ENCODE measurements around the gene ZNF747. TPM values are rescaled to one million over a fixed set of nuclear protein-coding genes. Genes with fewer than 3 reads are reported as not detected.

The ZNF747 gene
- total RNA-seq = 10 to 100 TPM; 10.4 to 11.8 TPM

DNA sequence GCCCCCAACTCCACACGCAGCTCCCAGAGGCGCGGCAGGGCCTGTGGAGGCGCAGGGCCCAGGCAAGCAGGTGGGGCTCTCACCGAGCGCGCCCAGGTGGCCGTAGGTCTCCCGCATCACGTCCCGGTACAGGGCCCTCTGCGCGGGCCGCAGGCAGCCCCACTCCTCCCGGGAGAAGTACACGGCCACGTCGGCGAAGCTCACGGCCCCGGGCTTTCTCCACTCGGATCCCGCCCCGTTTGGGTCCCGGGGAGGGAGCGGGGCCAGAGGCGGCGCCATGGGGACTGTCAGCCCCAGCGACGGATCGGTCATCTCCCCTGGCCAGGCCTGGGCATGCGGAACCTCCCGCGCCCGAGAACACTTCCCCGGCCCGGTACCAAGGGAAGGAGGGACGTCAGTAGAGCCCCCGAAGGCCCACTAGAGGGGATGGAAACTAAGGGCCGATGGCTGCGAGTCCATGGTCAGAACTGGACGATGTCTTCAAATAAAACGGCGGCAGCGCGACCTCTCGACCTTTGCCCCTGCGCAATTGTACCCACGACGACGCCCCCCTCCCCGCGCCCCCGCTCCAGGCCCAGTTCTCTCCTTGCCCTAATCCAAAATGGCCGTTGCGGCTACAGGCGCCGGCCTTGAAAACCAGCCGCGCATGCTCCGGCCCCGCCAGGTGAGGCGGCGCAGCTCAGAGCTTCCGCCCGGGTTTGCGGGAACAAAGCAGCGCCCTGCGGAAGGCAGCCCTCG, at the start of gene ZNF747:
Gene ZNF747 (minus strand): TSS at position 491 of the 738 bp plus-strand sequence. CDS start 179 bp downstream, at position 312.
- H3K27ac Mint-ChIP-seq = peak within 1 kb of the TSS; percentile 96
- H3K27me3 Mint-ChIP-seq = no peaks in the 10 kb centered on the region
- ChIA-PET CTCF (interaction anchor here (0.6 to 4.2 kb wide), 20 partner anchors 10 to 391 kb away, joined by 3 to 20 read pairs (median 6); partner anchors contain the start of genes ZNF688, ZNF764 and ZNF768), POLR2A (interaction anchor here (0.6 to 1.3 kb wide), 4 partner anchors 22 to 116 kb away, joined by 3 to 7 read pairs (median 4); partner anchors contain the start of genes DCTPP1 and ZNF688)
- peak within 1 kb of the TSS; percentile 85 for H3K4me3 Mint-ChIP-seq
- peak; percentile 92 for DNase-seq
- no peaks in the 10 kb centered on the region for H3K9me3 Mint-ChIP-seq
- peaks cover 43% of the 10 kb centered on the region for H3K4me1 Mint-ChIP-seq
- peaks cover 32% of the 10 kb centered on the region for H3K36me3 Mint-ChIP-seq (ENCODE audit: low read depth)

DNA sequence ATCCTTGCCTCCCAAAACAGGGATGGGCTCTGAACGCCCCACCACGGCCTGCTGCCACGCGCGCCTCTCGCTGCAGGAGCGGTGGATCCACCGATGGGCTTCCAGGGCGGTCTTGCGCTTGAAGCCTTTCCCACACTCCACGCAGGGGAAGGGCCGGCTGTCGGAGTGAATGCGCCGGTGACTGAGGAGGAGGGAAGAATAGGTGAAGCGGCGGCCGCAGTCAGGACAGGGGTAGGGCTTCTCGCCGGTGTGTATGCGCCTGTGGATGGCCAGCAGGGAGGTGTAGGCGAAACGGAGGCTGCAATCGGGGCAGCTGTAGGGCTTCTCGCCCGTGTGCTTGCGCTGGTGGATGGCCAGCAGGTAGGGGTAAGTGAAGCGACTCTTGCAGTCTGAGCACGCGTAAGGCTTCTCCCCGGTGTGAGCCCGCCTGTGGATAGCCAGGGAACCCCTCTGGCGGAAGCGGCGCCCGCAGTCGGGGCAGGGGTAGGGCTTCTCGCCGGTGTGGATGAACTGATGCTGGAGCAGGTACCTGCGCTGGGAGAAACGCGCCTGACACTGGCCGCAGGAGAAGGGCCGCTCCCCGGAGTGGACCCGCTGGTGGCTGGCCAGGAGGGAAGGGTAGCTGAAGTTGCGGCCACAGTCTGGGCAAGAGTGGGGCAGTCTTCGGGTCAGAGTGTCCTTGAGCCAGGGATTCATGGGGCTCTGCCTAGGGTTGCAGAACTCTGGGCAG, 48.1 kb upstream of the ZNF747 start:
- Mint-ChIP-seq H3K36me3 (ENCODE audit: low read depth) (peaks cover 30% of the 10 kb centered on the region), H3K4me3 (no peak overlapping the region), H3K9me3 (no peaks in the 10 kb centered on the region), H3K4me1 (peaks cover 34% of the 10 kb centered on the region), H3K27me3 (no peaks in the 10 kb centered on the region), H3K27ac (no peak overlapping the region)
- ChIA-PET CTCF (interaction anchor here (0.8 to 2.0 kb wide), 4 partner anchors 17 to 153 kb away, joined by 3 to 6 read pairs (median 4); partner anchors contain the start of genes DCTPP1 and ZNF747), POLR2A (no interaction called here)
- DNase-seq = no peak

DNA sequence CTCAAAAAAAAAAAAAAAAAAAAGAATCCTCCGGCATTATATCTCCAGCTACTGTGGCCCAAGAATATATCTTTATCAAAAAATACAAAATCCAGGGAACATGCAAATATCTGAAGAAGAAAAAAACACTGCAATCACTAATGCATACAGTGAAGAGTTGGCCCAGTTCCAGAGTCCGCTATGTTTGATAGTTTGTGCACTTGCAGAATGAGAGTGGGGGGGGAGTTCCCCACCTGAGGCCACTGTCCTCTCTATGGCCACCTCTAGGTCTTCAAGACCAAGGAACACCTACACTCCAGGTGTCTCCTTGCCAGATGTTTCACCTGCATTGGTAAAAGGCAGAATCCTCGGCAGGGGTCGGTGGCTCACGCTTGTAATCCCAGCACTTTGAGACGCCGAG, 46.8 kb upstream of the ZNF747 start:
- peaks cover 20% of the 10 kb centered on the region for H3K36me3 Mint-ChIP-seq (ENCODE audit: low read depth)
- CTCF ChIA-PET = interaction anchor here (0.7 to 2.0 kb wide), 4 partner anchors 13 to 151 kb away, joined by 4 to 6 read pairs (median 4); partner anchors contain the start of gene DCTPP1
- POLR2A ChIA-PET = no interaction called here
- no peaks in the 10 kb centered on the region for H3K9me3 Mint-ChIP-seq
- no peaks in the 10 kb centered on the region for H3K27me3 Mint-ChIP-seq
- no peak for DNase-seq
- H3K27ac Mint-ChIP-seq = no peak overlapping the region
- peaks cover 27% of the 10 kb centered on the region for H3K4me1 Mint-ChIP-seq
- H3K4me3 Mint-ChIP-seq = no peak overlapping the region

DNA sequence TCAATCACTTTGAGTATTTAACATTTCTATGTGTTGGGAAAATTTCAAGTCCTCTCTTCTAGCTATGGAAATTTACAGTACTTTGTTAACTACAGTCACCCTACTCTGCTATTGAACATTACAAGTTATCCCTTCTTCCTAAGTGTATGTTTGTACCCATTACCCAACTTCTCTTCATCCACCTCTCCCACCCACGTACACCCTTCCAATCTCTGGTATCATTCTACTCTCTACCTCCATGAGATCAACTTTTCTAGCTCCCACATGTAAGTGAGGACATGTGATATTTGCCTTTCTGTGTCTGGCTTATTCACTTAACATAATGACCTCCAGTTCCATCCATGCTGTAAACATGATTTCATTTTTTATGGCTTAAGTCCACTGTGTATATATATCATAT, 40.0 kb upstream of the ZNF747 start:
- peaks cover 27% of the 10 kb centered on the region for H3K4me1 Mint-ChIP-seq
- no peaks in the 10 kb centered on the region for H3K9me3 Mint-ChIP-seq
- ChIA-PET POLR2A (no interaction called here), CTCF (interaction anchor here (0.6 to 1.1 kb wide), 2 partner anchors 10 to 87 kb away, joined by 3 read pairs; partner anchors contain the start of gene ZNF785)
- H3K27me3 Mint-ChIP-seq = no peaks in the 10 kb centered on the region
- H3K36me3 Mint-ChIP-seq (ENCODE audit: low read depth) = peaks cover 11% of the 10 kb centered on the region
- H3K4me3 Mint-ChIP-seq = no peak overlapping the region
- no peak for DNase-seq
- no peak overlapping the region for H3K27ac Mint-ChIP-seq

DNA sequence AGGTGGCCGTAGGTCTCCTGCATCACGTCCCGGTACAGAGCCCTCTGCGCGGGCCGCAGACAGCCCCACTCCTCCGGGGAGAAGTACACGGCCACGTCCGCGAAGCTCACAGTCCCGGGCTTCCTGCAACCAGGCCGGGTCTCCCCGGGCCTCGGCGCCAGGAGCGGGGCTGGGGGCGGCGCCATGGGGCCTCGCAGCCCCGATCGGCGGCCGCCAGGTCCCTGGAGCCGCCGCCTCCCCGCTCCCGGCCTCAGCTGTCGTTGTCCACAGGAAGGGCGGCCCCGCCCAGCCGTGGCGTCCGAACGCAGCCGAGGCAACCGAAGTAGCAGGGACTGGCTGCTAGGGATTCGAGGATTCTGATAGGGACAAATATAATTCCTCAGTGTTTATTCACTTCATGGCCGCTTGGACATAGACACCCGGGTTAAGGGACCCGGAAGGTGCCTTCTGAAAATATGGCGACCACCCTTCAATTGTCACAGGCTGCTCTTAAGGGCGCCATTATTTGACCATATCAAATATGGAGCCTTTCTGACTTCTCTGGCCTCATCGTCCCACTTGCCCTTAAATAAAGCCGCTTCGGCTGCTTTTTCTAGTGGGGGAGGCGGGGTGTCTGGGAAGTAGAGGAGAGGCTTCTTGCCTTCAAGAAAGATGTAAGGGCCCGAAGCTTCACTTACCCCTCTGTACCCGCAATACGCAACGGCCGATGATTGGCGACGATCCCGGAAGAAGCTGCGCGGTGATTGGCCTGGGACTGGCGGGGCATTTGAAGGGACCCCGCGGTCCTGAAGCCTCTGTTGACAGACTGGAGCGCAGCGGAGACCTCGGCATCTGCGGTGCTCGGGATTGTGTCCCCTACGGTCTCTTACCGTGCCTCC, 37.0 kb upstream of the ZNF747 start, which contains the start of gene ZNF688:
Gene ZNF688 (minus strand): TSS at position 270 of the 878 bp plus-strand sequence. CDS start 85 bp downstream, at position 185.
- peaks cover 52% of the 10 kb centered on the region for H3K4me1 Mint-ChIP-seq
- peak; percentile 98 for DNase-seq
- ChIA-PET POLR2A (interaction anchor here (0.6 to 1.5 kb wide), 5 partner anchors 14 to 154 kb away, joined by 3 to 7 read pairs (median 4); partner anchors contain the start of gene ZNF785), CTCF (interaction anchor here (0.9 to 2.6 kb wide), 14 partner anchors 13 to 162 kb away, joined by 3 to 16 read pairs (median 5); partner anchors contain the start of genes DCTPP1, ZNF747, ZNF764 and ZNF785)
- H3K27me3 Mint-ChIP-seq = no peaks in the 10 kb centered on the region
- peaks cover 8% of the 10 kb centered on the region for H3K36me3 Mint-ChIP-seq (ENCODE audit: low read depth)
- peak within 1 kb of the TSS; percentile 86 for H3K4me3 Mint-ChIP-seq
- no peaks in the 10 kb centered on the region for H3K9me3 Mint-ChIP-seq
- peak within 1 kb of the TSS; percentile 96 for H3K27ac Mint-ChIP-seq

DNA sequence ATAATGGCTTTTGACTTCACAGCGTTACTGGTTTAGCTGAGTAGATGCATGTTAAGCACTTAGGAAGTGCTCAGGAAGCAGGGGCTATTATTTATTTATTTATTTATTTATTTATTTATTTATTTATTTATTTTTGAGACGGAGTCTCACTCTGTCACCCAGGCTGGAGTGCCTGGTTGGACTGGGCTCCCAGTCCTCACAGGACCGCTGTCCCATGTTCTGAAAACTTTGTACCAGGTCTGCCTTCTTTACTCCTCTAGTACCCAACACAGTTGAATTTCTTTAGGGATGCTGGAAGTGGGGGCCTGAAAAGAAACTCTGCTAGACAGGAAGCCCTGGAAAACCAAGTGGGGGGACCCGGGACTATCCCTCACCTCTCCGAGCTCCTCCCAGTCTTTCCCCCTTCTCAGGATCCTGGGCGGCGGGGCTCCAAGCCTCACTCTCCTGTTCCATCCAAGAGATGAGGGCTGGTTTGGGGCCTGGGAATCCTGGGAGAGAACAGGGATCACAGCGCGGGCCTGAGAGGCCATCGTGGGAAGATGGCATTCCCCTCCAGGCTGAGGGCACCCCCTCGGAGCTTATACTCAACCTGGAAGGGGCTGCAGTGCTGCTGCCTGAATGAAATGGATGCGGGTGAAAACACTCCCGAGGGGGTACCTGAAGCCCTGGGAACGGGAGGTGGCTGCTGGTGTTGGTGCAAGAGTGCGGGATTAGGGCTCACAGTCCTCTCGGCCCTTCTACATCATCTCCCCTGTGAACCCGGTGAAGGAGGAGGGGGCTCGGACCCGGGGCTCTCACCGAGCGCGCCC, 36.2 kb upstream of the ZNF747 start:
- POLR2A ChIA-PET = no interaction called here
- CTCF ChIA-PET = interaction anchor here (1.2 to 2.6 kb wide), 7 partner anchors 13 to 161 kb away, joined by 3 to 16 read pairs (median 7); partner anchors contain the start of genes DCTPP1, ZNF747, ZNF764 and ZNF785
- Mint-ChIP-seq H3K9me3 (no peaks in the 10 kb centered on the region), H3K4me3 (peak overlapping the region; percentile 86), H3K27me3 (no peaks in the 10 kb centered on the region), H3K27ac (peak overlapping the region; percentile 92), H3K36me3 (ENCODE audit: low read depth) (peaks cover 8% of the 10 kb centered on the region), H3K4me1 (peaks cover 57% of the 10 kb centered on the region)
- DNase-seq = no peak

DNA sequence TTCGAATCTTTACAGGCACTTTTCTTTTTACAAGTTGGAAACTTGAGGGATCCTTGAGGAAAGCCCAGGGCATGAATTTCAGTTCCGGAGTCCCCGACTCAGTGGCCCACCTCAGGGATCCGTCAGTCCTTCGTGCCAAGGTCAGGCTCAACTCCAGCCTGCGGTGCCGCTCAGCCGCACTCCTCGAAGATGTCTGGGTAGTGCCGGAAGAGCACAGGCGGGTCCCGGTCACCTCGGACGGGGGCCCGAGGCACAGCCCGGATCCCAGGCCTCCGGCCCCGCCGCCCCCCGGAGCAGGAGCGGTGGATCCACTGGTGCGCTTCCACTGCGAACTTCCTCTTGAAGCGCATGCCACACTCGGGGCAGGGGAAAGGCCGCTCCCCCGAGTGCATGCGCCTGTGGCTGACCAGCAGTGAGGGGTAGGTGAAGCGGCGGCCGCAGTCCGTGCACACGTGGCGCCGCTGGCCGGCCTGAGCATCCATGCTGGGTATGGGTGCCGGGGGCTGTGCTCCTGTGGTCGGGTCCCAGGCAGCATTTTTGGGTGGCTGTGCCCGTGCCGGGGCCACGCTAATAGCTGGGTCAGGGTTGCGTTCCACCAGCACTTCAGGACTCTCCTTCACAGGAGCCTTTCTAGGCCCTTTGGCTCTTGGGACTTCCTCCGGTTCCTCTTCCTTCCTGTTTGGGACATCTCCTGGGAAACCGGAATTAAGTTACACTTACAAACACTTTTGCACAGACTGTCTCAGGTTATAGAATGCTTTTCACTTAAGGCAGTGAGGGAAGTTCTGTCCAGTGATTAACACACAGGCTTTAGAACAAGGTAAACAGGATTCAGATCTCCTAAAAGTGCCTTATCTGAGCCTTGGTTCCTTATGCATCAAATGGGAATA, 35.3 kb upstream of the ZNF747 start:
- no peak for DNase-seq
- Mint-ChIP-seq H3K36me3 (ENCODE audit: low read depth) (peaks cover 8% of the 10 kb centered on the region), H3K27me3 (no peaks in the 10 kb centered on the region), H3K9me3 (no peaks in the 10 kb centered on the region), H3K4me3 (peak overlapping the region; percentile 86), H3K27ac (peak overlapping the region; percentile 57), H3K4me1 (peaks cover 58% of the 10 kb centered on the region)
- CTCF ChIA-PET = interaction anchor here (1.2 to 1.8 kb wide), 2 partner anchors 12 to 160 kb away, joined by 3 to 12 read pairs; partner anchors contain the start of gene ZNF764
- POLR2A ChIA-PET = no interaction called here

DNA sequence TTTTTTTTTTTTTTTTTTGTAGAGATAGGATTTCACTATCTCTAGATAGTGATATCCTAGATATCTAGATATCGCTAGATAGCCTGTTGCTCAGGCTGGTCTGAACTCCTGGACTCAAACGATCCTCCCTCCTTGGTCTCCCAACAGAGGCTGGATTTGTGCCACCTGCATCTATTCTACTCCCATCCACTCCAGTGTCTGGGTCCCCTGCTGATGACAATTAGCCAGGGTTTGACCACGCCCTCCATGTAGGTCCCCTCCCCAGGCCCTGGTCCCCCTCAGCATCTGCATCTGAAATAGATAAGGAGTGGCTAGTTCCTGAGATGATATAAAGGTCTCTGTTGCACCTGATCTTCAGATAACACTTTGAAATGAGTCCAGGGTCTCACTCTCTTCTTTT, 34.6 kb upstream of the ZNF747 start:
- H3K4me1 Mint-ChIP-seq = peaks cover 53% of the 10 kb centered on the region

DNA sequence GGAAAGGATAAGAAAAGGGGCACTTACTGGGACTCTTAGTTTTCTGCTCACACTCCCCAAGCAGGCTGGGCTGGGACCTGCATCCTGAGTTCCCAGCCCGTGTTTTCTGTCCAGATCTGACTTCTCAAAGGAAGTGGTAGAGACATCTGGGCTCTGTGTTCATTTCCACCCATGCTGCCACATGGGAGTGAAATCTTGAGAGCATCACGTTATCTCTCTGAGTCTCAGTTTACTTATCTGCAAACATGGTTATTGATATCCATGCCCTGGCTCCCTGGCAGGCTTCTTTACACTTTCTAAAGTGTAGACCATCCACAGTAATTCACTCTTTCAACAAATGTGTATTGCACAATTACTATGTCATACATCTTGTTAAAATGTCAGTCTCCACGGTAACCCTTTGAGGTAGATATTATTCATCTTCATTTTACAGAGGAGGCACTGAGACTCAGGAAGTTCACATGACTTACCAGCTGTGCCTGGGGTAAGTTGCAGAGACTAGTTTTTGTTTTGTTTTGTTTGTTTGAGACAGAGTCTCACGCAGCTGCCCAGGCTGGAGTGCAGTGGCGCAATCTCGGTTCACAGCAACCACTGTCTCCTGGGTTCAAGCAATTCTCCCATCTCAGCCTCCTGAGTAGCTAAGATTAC, 33.5 kb upstream of the ZNF747 start:
- DNase-seq = peak; percentile 73
- ChIA-PET POLR2A (interaction anchor here (0.6 to 0.8 kb wide), 3 partner anchors 9 to 33 kb away, joined by 3 to 4 read pairs (median 3); no protein-coding TSS in a partner anchor), CTCF (interaction anchor here (0.6 to 1.9 kb wide), 8 partner anchors 10 to 70 kb away, joined by 3 to 7 read pairs (median 4); partner anchors contain the start of gene ZNF764)
- Mint-ChIP-seq H3K36me3 (ENCODE audit: low read depth) (peaks cover 3% of the 10 kb centered on the region), H3K4me3 (peak overlapping the region; percentile 63), H3K4me1 (peaks cover 48% of the 10 kb centered on the region), H3K27me3 (no peaks in the 10 kb centered on the region), H3K9me3 (no peaks in the 10 kb centered on the region), H3K27ac (peak overlapping the region; percentile 97)

More for the DNA sequence above, 34.6 kb upstream of the ZNF747 start:
- no peaks in the 10 kb centered on the region for H3K27me3 Mint-ChIP-seq
- no peak for DNase-seq
- POLR2A ChIA-PET = no interaction called here
- H3K27ac Mint-ChIP-seq = peak overlapping the region; percentile 97
- CTCF ChIA-PET = interaction anchor here (0.7 kb wide), 1 partner anchor 332 kb away, joined by 4 read pairs; no protein-coding TSS in a partner anchor
- peaks cover 3% of the 10 kb centered on the region for H3K36me3 Mint-ChIP-seq (ENCODE audit: low read depth)
- no peak overlapping the region for H3K4me3 Mint-ChIP-seq
- no peaks in the 10 kb centered on the region for H3K9me3 Mint-ChIP-seq
